ENCODE measurements around the gene TMEM74B.

GRCh38 chr20:1186367-1186991, 1.7 kb upstream of the TMEM74B start:
- TF ChIP-seq YY1 (IDR thresholded peaks at IDR 0.05; ENCODE audit: low read depth) (no peak), REST (IDR thresholded peaks at IDR 0.05; ENCODE audit: low read depth) (no peak), TEAD4 (IDR thresholded peaks at IDR 0.05) (no peak), TCF12 (IDR thresholded peaks at IDR 0.05; ENCODE audit: low read depth) (no peak), EGR1 (IDR thresholded peaks at IDR 0.05) (no peak), CEBPB (IDR thresholded peaks at IDR 0.05) (no peak), EP300 (IDR thresholded peaks at IDR 0.05; ENCODE audit: borderline replicate concordance) (no peak), RAD21 (IDR thresholded peaks at IDR 0.05; ENCODE audit: low read depth) (no peak), MAX (IDR thresholded peaks at IDR 0.05) (no peak), TAF1 (IDR thresholded peaks at IDR 0.05; ENCODE audit: low read depth) (no peak), NFIC (IDR thresholded peaks at IDR 0.05) (no peak), CREB1 (IDR thresholded peaks at IDR 0.05; ENCODE audit: low read depth) (no peak), ZBTB7A (IDR thresholded peaks at IDR 0.05; ENCODE audit: low read depth) (no peak), USF1 (IDR thresholded peaks at IDR 0.05) (no peak)

All from Ishikawa (cell line).